ENCODE data around the gene CDC34.

CDC34 gene

GRCh38 chr19:524062-524674 is 7.4 kb upstream of the CDC34 start:
- no peak for DNase-seq

GRCh38 chr19:525029-525428 is 6.5 kb upstream of the CDC34 start:
- DNase-seq, result no peak

DNA sequence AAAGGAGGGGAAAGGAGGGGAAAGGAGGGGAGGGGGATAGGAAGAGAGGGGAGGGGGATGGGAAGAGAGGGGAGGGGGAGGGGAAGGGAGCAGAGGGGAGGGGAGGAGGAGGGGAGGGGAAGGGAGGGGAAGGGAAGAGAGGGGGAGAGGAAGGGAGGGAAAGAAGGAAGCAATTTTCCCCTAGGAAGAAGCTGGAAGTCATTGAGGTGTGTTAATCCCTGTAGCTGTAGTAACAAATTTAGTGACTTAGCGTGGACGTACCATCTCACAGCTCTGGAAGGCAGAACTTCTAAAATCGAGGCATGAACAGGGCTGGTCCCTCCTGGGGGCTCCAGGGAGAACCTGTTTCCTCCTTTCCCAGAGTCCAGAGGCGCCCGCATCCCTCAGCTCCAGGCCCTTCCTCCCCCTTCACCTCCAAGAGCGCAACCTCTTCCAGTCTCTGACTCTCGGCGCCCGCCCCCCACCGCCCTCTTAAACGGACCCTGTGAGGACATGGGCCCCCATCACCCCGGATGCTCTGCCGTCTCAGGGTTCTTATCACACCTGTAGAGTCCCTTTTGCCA is 5.6 kb upstream of the CDC34 start:
- DNase-seq, result no peak

GRCh38 chr19:530134-531008 is 1.2 kb upstream of the CDC34 start:
- no peak for DNase-seq

DNA sequence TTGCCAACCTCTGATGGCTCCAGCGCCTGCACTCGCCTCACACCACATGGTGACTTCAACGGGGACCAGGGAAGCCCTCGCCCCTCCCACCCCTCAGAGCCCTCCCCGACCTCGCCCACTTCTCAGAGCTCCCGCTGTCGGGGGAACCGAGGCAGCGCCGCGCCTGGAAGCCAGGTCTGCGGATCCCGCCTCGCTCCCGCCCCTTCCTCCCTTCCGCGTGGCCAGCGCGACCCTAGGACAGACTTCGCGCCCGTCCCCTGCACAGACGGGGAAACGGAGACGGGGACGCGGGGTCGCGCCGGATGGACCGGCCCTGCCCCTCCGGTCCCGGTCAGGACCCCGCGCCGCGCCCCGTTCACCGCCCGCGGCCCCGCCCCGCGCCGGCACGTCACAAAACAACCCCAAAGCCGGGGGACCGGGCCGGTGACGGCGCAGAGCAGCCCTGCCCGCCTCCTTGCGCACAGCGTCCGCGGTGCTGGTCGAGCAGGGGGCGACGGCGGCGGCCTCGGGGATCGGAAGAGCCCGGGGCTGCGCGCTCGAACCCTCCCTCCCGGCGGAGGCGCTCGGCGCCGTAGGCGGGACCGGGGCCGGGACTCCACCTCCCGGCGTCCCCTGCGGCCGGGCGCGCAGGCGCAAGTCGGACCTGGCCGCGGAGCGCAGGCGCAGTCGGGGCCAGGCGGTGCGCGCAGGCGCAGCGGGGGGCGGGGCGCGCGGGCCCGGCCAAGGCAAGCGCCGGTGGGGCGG is 379 bp upstream of the CDC34 start:
- DNase-seq, result peak; percentile 96

- peak; percentile 78 for DNase-seq
Measured at GRCh38 chr19:532561-533363, 1.2 kb downstream of the CDC34 start.

DNA sequence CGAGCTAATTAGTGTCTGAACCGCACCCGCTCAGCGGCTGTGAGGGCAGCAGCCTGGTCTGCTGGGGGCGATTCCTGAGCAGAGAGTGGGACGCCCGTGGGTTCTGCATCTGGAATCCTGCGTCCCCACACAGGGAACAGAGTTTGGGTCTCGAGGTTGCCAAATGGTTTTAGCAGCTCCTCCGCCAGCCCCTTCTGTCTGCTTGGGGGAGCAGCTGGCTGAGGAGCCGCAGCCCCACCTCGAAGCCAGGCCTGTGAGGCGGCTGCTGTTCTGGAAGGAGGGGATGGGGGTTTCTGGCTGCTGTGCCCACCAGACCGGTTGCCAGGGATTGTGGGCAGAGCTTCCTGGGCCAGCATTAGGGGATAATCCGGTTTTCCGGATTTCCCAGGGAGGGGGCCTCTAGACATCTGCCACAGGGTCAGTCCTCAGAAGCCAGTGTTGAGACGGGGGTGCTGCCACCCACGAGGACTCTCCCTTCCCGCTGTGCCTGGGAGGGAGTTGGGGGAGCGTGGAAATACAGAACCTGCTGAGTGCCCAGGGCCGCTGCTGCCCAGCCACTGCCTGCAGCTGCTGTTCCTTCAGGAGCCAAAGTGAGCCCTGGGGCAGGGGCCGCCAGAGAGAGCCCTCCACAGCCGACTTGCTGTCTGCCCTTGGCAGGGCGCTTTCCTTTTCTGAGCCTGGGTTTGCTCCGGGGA is 2.0 kb downstream of the CDC34 start:
- no peak for DNase-seq

GRCh38 chr19:534088-534487 is 2.5 kb downstream of the CDC34 start:
- no peak for DNase-seq

DNA sequence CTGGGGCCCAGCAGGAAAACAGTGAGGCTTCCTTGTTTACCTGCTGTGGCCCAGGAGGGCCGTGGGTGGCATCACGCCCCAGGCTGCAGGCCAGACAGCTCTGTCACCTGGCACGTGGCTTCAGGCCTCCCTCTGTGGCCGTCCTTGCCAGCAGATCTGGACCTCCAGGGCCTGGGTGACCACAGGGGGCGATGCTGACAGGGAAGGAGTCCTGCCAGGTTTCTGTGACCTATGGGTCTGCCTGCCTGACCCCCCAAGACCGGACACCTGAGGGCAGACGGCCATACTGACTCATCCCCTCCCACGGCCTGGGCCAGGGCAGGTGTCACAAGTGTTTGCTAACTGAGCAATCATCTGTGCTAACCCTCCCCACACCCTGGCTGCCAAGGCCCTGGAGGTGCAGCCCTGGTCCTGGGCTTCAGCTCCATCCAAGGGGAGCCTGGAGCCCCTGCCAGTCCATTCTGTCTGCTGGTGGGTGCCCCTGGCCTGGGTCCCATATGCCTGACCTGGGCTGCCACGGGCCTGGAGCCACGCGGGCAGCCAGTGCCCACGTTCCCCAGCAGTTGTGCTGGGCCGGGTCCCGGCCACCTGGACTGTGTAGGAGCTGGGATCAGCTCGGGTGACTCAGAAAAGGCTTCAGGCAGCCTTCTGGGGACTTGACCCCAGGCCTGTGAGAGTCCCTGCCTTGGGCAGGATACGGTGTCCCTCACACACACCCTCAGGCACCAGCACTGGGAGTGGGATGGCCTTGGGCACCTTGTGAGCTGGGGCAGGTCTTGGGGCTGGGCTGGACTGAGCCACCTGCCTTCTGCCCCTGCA is 3.7 kb downstream of the CDC34 start:
- no peak for DNase-seq

DNA sequence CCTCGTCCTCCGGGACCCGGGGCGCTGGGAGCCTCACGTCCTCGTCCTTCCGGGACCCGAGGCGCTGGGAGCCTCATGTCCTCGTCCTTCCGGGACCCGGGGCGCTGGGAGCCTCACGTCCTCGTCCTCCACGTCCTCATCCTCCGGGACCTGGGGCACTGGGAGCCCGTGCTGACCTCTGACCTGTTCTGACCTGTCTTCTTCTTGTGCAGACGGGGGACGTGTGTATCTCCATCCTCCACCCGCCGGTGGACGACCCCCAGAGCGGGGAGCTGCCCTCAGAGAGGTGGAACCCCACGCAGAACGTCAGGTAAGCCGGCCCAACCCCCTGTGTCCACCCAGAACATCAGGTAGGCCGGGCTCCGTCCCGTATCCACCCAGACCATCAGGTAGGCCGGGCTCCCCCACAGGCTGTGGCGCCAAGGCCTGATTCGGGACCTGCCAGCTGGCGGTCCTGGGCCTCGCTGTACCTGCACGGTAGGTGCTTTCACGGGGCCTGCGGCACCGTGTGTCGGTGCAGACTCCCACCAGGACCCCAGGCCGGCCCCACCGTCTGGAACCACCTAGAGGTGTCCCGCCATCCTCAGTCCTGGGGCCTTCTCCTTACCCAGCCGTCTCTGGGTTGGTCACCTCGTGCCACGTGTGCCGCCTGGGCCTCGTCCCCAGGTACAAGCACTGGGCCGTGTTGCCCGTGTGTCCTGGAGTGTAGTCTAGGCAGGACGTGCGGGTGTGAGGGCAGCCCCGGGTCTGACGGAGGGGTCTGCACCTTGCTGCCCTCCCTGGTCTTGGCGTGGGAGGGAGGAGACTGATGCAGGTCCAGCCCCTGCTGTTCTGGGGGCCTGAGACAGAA is 4.7 kb downstream of the CDC34 start:
- no peak for DNase-seq

DNA sequence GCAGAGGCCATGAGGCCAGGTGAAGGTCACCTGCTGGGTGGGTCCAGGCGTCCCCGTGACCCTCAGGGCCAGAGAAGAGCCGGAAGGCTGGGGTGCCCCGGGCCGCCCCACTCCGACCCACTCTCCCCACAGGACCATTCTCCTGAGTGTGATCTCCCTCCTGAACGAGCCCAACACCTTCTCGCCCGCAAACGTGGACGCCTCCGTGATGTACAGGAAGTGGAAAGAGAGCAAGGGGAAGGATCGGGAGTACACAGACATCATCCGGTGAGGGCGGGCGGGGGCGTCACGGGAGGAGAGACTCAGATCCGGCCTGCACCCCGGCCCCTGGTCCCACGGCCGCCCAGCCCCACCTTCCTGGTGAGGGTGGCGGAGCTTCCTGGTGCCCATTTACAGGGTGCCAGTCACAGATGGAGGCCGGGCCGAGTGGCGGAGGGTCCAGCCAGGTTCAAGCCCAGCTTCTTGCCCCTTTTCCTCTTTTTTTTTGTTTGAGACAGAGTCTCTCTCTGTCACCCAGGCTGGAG is 5.4 kb downstream of the CDC34 start:
- no peak for DNase-seq

- no peak for DNase-seq
Measured at GRCh38 chr19:538641-539428, 7.3 kb downstream of the CDC34 start.

DNA sequence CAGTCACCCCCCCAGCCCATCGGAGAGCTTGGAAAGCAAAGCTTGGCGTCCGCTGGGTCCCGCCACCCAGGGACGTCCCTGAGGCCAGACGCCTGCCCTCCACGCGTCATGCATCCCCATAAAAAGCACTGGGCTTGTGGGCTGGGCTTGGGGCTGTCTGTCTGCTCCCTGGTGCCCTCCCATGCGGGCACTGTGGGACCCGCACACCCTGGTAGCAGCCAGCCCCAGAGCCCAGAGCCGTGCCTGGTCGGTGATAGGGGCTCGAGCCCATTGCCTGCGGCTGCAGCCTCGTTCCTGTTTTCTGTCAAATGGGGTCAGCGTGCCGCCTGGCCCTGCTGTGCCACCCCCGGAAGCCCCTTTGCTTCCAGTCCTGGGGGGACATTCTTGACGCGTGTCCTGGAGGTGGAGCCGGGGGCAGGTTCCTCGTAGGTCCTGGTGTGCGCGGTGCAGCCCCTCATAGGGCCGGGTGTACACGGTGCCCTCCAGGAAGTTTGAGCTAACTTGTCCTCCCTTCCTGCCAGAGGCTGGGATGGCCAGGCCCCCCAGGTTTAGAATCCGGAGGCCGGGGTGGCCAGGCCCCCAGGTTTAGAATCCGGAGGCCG is 8.0 kb downstream of the CDC34 start:
- DNase-seq, result no peak

GRCh38 chr19:540867-541637 is 9.5 kb downstream of the CDC34 start:
- no peak for DNase-seq

GRCh38 chr19:541699-542098 is 10.1 kb downstream of the CDC34 start:
- no peak for DNase-seq

DNA sequence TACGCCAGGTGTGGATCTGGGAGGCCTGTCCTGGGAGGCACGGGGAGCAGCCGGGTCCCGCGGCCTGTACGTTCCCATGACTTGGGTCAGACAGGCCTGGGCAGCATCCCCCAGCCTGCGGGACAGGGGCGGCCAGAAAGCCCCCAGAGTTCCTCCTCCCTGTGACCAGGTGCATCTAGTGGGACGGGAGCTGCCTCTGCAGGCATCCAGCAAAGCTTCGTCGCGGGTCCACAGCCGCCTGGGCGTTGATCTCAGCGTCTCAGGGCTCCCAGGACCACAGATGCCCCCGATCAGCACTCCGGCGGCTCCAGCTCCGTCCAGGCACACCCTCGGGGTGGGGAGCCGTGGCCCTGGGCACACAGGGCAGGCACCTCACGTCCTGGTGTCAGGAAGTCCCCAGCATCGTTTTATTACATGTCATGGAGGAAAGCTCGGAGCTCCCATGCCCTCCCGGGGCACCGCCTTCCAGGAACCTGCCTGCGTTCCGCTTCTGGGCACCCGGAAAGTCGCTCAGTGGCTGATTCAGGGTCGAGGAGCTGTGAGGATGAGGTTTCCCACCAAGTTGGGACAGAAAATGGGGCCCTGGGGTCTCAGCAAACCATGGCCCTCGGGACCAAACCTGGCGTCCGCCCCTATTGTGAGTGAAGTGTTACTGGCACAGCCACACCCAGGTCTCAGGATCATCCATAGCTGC is 10.8 kb downstream of the CDC34 start:
- no peak for DNase-seq
